Measurements from ENCODE around the gene MAN1A2. TPM values are rescaled to one million over a fixed set of nuclear protein-coding genes. Genes with fewer than 3 reads are reported as not detected.

The MAN1A2 gene
- total RNA-seq (2014; rRNA removed; shearing (Covaris generic)) = 22.8 and 26.5 TPM in 2 replicates

GRCh38 chr1:117367046-117368025, at the start of gene MAN1A2:
Gene MAN1A2, plus strand, starts transcription at chr1:117367449. Its CDS starts 735 bp downstream, at chr1:117368184.

Other genes starting within 250 kb of the MAN1A2 start
- 2.4 and 5.9 TPM in 2 replicates for gene TRIM45, start 245.7 kb upstream of the MAN1A2 start, total RNA-seq (2014; rRNA removed; shearing (Covaris generic))
- gene VTCN1, start 156.5 kb upstream of the MAN1A2 start, total RNA-seq (2014; rRNA removed; shearing (Covaris generic)) = 0.19 TPM in 1 of 2 replicates, not detected in the other
- gene TENT5C, start 238.6 kb downstream of the MAN1A2 start, total RNA-seq (2014; rRNA removed; shearing (Covaris generic)) = under 0.01 and 0.11 TPM in 2 replicates

All from A375 (cell line).